Adrenal gland (tissue), 12 donors: ENCODE results near the gene GTPBP2. TPM values are rescaled to one million over a fixed set of nuclear protein-coding genes. Genes with fewer than 3 reads are reported as not detected.

Experiments
- DNase-seq, 7 donors: peaks; one replicate each; pipeline ENCODE4 v3.0.0-alpha.2; 2019 to 2020
- H3K27ac ChIP-seq, 5 donors: fragments of 200-600 bp; sonication (generic) in 4 of 5; 1 replicate in 3 of 5; 2 replicates in 2 of 5; pipeline versions ENCODE4 v1.5.1 to v1.8.0; 2016 to 2020; ENCODE audit warnings: mild to moderate bottlenecking in 1 of 5
- H3K27me3 ChIP-seq: fragments of 200-600 bp; 2 replicates; pipeline ENCODE4 v1.8.0; 2021
- H3K36me3 ChIP-seq, 2 donors: fragments of 200-600 bp; replicated peaks in 1 of 2; 1 replicate in 1 of 2; 2 replicates in 1 of 2; pipeline versions ENCODE4 v1.5.1 to v1.8.0; 2018 to 2022
- H3K4me1 ChIP-seq, 2 donors: fragments of 200-600 bp; replicated peaks in 1 of 2; 1 replicate in 1 of 2; 2 replicates in 1 of 2; pipeline versions ENCODE4 v1.5.1 to v1.8.0; 2018 to 2021
- H3K4me3 ChIP-seq, 4 donors: fragments of 200-600 bp; sonication (generic) in 3 of 4; one replicate each; pipeline ENCODE4 v1.5.1; 2016 to 2018
- H3K9me3 ChIP-seq, 3 donors: fragments of 200-600 bp; sonication (generic) in 1 of 3; replicated peaks in 1 of 3; 1 replicate in 2 of 3; 2 replicates in 1 of 3; pipeline versions ENCODE4 v1.5.1 to v1.8.0; 2016 to 2021
- CTCF ChIP-seq, 6 experiments: fragments of 450-650 bp in 4 of 6; fragments of 200-600 bp in 2 of 6; sonication (generic) in 1 of 6; IDR thresholded peaks; 1 replicate in 5 of 6; 2 replicates in 1 of 6; pipeline versions ENCODE4 v1.5.1 to v1.8.0; 2016 to 2021; ENCODE audit warnings: antibody characterized with exemption in 6 of 6, mild to moderate bottlenecking in 2 of 6, moderate library complexity in 1 of 6
- POLR2A ChIP-seq, 2 donors: fragments of 450-650 bp; IDR thresholded peaks; one replicate each; pipeline ENCODE4 v1.6.1; 2017; ENCODE audit warnings: antibody characterized with exemption in 2 of 2, mild to moderate bottlenecking in 2 of 2, moderate library complexity in 1 of 2
- WGBS, 4 donors: extraction: QIAGEN DNeasy Blood & Tissue Kit in 2 of 4; methylation state at CpG; one replicate each; pipeline versions ENCODE4 v1.1.5 to v1.1.7; 2013 to 2017; 5-methylcytosine and 5-hydroxymethylcytosine counted together
- intact Hi-C, 2 donors: fragments of 100-400 bp; cut with DNase I; formaldehyde crosslinking; loops; one replicate each; pipeline versions ENCODE4 v1.14.1 to v1.15.0; 2022 to 2023
- polyA plus RNA-seq, 3 donors: library from polyadenylated mRNA; stranded (reverse); fragments of 200-250 nt in 2 of 3; fragments of 350-450 nt in 1 of 3; fragmentation: Illumina TruSeq in 1 of 3; extraction: RNeasy Lipid Tissue Mini Kit (QIAGEN cat#74804) in 1 of 3; gene quantifications; one replicate each; pipeline ENCODE4 v1.2.3, GENCODE V29; 2013 to 2014
- total RNA-seq, 9 donors: library from RNA; depleted of rRNA in 4 of 9; stranded (reverse); fragments of >200 nt in 4 of 9; fragments of 120-200 nt in 1 of 9; fragmentation: NEBNext Ultra II Directional in 1 of 9; extraction: Animal tissue kit (Norgen Biotek cat#: 25700) in 1 of 9; gene quantifications; one replicate each; pipeline versions ENCODE4 v1.1.0 to v1.2.4, GENCODE V29; 2013 to 2023
- donor health status: healthy with polysubstance abuse.
- donor health status: Bipolar disorder and iron deficiency.
- donor health status: DM: yes; HTN: yes; CAD: no.
- donor health status: DM: no; HTN: no; CAD: no.
- donor health status: DM: no; HTN: no; CAD: no.
- donor health status: DM: yes; HTN: yes; CAD: no.

Gene GTPBP2
- total and polyA plus RNA-seq, 12 donors = 16.5 to 73.5 (median 43.5) TPM

- intact Hi-C loops = no loop called here
- Histone ChIP-seq H3K36me3 (peaks cover 0 to 57% of the 10 kb centered on the region in 2 donors), H3K27ac (no peak overlapping the region), H3K4me3 (no peak overlapping the region), H3K27me3 (no peaks in the 10 kb centered on the region), H3K4me1 (peaks cover 9 to 22% of the 10 kb centered on the region in 2 donors), H3K9me3 (no peaks in the 10 kb centered on the region)
- TF ChIP-seq CTCF (IDR thresholded peaks at IDR 0.05) = no peak
- TF ChIP-seq POLR2A (IDR thresholded peaks at IDR 0.05) = no peak
- WGBS, 4 donors = 91 to 95% (median 91%) methylated on average over 14 to 16 of the region's 16 CpGs
- DNase-seq = peak in 1 of 7 donors; percentile 57
Measured at GRCh38 chr6:43625393-43625992, 3.6 kb downstream of the GTPBP2 start.

GRCh38 chr6:43624786-43625288 is 4.2 kb downstream of the GTPBP2 start:
- H3K9me3 ChIP-seq = no peaks in the 10 kb centered on the region
- no peak overlapping the region for H3K4me3 ChIP-seq
- no peaks in the 10 kb centered on the region for H3K27me3 ChIP-seq
- H3K4me1 ChIP-seq = peaks cover 9 to 18% of the 10 kb centered on the region in 2 donors
- DNase-seq = peak in 1 of 7 donors; percentile 50
- TF ChIP-seq CTCF (IDR thresholded peaks at IDR 0.05) = no peak
- no peak for TF ChIP-seq POLR2A (IDR thresholded peaks at IDR 0.05)
- WGBS, 4 donors = 75 to 85% (median 82%) methylated on average over 3 to 7 of the region's 7 CpGs
- intact Hi-C loops = no loop called here
- peaks cover 0 to 62% of the 10 kb centered on the region in 2 donors for H3K36me3 ChIP-seq
- no peak overlapping the region for H3K27ac ChIP-seq

GRCh38 chr6:43623880-43624785 is 4.9 kb downstream of the GTPBP2 start:
- 84 to 92% (median 88%) methylated on average over 4 to 12 of the region's 12 CpGs for WGBS, 4 donors
- H3K36me3 ChIP-seq = peaks cover 0 to 62% of the 10 kb centered on the region in 2 donors
- no peak overlapping the region for H3K27ac ChIP-seq
- peaks cover 9 to 18% of the 10 kb centered on the region in 2 donors for H3K4me1 ChIP-seq
- TF ChIP-seq CTCF (IDR thresholded peaks at IDR 0.05) = no peak
- TF ChIP-seq POLR2A (IDR thresholded peaks at IDR 0.05) = no peak
- no peaks in the 10 kb centered on the region for H3K27me3 ChIP-seq
- H3K4me3 ChIP-seq = no peak overlapping the region
- peak in 1 of 7 donors; percentile 53 for DNase-seq
- intact Hi-C loops = no loop called here
- no peaks in the 10 kb centered on the region for H3K9me3 ChIP-seq

GRCh38 chr6:43622541-43622940 is 6.5 kb downstream of the GTPBP2 start:
- TF ChIP-seq POLR2A (IDR thresholded peaks at IDR 0.05) (no peak), CTCF (IDR thresholded peaks at IDR 0.05) (no peak)
- Histone ChIP-seq H3K36me3 (peaks cover 0 to 62% of the 10 kb centered on the region in 2 donors), H3K9me3 (no peaks in the 10 kb centered on the region), H3K4me3 (no peak overlapping the region), H3K27me3 (no peaks in the 10 kb centered on the region), H3K27ac (no peak overlapping the region), H3K4me1 (peaks cover 2 to 11% of the 10 kb centered on the region in 2 donors)
- intact Hi-C loops = no loop called here
- peak in 1 of 7 donors; percentile 50 for DNase-seq
- 91 to 96% (median 94%) methylated on average over 5 to 10 of the region's 10 CpGs for WGBS, 4 donors
